IPS DF 19.7 (cell line): ENCODE results near the gene HRNR.
"Not testable (repeated sequence)": the region's sequence is repeated elsewhere in the genome, so short reads cannot be mapped to it uniquely, and the experiment has no call there.

ENCODE experiments used
- DNase-seq: peaks from one replicate; pipeline ENCODE4 v3.0.0-alpha.2; 2013; ENCODE audit warnings: low read depth, low spot score

HRNR gene

DNA sequence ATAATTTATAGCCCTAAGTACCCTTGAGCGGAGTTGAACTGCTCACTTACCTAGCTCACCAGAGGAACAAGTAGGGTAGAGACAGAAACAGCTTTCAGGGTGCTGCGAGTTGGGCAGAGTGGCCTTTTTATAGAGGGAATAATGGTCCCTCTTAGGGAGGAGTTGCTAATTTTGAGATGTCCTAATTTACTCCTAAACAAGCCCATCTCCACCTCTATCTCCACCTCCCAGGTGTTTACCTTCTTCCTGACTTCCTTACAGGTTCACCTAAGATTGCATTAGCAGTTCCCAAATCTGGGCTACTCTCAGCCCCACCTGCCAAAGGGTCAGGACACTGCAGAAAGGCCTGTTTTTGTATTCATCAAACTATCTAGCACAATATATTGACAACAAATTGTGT is at the start of gene HRNR:
Gene HRNR (minus strand): TSS at position 101 of the 400 bp plus-strand sequence. CDS start 940 bp downstream, outside the sequence.
- no peak for DNase-seq

DNA sequence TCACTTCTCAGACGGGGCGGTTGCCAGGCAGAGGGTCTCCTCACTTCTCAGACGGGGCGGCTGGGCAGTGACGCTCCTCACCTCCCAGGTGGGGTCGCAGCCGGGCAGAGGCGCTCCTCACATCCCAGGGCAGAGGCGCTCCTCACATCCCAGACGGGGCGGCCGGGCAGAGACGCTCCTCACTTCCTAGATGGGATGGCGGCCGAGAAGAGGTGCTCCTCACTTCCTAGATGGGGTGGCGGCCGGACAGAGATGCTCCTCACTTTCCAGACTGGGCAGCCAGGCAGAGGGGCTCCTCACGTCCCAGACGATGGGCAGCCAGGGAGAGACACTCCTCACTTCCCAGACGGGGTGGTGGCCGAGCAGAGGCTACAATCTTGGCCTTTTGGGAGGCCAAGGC is 32.4 kb upstream of the HRNR start:
- DNase-seq: not testable (repeated sequence)

DNA sequence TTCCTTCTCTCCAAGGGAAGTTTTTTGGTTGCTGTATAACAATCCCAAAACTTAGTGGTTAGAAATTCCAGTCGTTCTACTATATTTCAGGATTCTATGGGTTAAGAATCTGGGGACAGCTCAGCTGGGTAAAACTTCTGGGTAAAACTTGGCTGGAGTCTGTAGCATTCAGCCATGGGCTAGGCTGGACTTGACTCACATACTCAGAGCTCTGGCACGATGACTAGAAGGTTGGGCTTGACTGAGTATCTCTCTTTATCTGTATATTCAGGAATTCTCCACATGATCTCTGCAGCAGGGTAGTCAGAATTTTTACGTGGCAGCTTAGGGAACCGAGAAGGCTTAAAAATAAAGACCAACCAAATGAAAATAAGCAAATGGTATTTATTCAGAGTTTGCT is 28.2 kb upstream of the HRNR start:
- DNase-seq: no peak

DNA sequence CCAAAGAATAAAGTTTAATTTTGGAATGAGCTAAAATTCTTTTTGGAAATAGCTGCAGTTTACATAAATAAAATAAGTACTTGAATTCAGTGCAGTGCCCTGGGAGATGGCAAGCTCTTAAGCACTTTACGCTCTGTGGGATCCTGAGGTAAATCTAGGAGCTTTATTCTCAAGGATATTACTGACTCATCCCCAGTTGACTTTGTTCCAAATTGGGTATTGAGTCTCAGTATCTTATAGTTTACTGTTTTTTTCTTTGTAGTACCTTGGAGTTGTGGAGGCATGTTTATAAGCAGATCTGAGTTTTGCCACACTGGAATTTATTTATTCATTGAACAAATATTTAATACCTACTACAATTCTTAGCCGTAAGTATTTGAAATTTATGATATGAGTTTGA is 27.4 kb upstream of the HRNR start:
- DNase-seq: no peak

DNA sequence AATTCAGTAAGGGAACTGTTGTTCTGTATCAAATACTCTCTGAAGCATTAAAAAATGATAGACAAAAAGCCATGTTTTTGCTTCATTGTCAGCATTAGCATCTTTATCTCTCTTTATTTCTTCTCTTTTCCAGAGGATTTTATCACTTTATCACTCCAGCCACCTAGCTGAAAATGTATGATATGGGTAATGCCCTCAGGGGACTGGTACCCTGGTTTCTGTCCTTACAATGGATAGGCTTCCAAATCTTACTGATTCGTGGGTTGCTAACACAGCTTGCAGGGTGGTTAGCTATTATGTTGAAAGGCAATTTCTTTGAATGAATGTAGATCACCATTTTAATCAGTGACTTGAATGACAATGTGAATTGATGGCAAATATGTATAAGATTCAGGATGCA is 23.3 kb upstream of the HRNR start:
- no peak for DNase-seq

DNA sequence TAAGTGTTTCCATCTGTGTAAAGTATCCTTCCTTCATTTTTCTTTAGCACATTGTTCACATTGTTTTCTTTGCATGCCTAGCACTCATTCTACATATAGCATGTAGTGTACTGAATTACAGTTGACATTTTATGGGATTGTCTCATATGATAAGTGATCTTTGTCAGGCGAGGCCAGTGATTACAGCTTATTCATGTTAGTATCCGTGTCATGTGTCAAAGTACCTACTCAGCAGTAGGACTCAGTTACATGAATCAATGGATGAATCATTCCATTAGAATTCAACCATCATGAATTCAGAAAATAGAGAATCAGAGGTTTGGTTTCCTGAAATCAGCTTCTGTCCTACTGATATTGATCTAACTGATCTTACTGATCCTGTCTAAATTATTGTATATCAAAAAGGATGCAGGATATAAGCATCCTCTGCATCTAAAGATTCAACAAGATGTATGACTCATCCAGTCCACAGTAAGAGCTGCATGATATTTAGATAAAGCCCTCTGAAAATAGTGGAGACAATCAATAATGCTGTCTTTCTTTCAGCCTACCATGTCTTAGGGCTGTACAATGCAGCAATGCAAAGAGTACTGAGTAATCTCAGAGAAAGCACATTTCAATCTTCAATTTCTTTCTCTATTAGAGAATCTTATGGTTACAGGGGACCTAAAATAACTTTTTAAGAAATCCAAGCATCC is 20.7 kb upstream of the HRNR start:
- DNase-seq: no peak

DNA sequence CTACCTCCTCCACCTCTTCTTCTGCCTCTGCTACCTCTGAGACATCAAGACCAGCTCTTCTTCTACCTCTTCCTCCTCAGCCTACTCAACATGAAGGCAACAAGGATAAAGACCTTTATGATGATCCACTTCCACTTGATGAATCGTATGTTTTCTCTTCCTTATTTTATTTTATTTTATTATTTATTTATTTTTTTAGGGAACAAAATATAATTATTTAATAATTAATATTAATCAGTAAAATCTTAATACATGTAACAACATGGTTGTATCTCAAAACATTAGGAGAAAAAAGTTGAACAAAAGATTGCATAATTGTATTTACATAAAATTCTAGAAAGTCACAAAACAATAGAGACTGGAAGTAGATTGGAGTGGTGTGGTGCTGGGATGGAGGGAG is 13.1 kb upstream of the HRNR start:
- no peak for DNase-seq

DNA sequence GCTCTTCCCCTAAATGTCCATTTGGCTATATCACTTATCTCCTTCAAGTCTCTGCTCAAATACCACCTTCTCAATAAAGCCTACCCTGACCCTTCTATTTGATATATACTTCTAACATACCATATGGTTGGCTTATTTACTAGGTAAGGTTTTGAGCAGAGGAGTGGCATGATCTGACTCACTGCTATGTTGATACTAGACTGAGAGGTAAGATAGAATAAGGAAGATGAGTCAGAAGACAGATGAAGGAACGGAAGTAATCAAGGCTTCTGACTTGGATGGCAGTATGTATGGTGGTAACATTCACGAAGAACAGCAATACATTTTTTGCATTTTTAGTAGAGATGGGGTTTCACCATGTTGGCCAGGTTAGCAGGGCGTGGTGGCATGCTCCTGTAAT is 4.8 kb upstream of the HRNR start:
- no peak for DNase-seq

DNA sequence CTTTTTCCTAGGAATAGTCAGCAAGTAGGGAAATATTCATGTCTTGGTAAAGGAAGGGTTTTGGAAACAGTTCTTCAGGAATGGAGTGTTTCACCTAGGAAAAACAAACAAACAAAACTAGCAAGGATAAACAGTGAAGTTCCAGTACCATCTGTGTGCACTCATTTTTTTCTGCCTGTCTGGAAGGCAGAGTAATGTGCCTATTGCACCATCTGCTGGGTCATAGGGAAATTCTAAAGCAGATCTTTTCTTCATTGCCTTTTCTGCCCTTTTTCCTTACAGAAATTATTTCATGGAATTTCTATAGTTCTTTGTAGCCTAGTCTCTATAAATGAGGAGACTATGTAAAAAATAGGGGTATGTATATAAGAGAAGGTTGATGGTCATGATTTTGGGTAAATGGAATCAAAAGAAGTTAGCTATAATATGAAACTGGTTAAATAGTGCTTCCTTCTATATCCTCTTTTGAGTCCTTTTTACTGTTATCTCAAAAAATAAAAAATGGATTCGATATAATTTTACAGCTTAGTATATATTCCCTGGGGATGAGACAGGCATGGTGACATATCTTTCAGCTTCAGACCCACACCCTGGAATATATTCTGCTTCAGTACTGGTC is 3.4 kb upstream of the HRNR start:
- DNase-seq: no peak

DNA sequence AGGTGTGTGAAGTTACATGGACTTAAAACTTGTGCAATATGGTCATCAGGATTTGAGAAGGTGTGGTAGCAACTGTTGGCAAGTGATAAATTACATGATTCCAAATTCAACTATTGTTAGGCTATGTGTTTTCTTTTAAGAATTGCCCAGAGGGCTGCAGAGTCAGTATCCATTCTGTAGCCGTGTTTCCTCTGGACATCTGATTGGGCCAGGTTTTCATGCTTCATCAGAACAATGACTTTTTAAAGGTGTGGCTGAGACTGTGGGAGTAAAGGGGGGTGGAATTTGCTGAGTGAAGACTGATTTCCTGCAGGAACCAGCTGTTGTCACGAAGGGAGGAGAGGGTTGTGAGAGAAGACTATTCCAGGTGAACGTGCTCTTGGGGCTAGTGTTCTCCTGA is 1.7 kb upstream of the HRNR start:
- DNase-seq: no peak

DNA sequence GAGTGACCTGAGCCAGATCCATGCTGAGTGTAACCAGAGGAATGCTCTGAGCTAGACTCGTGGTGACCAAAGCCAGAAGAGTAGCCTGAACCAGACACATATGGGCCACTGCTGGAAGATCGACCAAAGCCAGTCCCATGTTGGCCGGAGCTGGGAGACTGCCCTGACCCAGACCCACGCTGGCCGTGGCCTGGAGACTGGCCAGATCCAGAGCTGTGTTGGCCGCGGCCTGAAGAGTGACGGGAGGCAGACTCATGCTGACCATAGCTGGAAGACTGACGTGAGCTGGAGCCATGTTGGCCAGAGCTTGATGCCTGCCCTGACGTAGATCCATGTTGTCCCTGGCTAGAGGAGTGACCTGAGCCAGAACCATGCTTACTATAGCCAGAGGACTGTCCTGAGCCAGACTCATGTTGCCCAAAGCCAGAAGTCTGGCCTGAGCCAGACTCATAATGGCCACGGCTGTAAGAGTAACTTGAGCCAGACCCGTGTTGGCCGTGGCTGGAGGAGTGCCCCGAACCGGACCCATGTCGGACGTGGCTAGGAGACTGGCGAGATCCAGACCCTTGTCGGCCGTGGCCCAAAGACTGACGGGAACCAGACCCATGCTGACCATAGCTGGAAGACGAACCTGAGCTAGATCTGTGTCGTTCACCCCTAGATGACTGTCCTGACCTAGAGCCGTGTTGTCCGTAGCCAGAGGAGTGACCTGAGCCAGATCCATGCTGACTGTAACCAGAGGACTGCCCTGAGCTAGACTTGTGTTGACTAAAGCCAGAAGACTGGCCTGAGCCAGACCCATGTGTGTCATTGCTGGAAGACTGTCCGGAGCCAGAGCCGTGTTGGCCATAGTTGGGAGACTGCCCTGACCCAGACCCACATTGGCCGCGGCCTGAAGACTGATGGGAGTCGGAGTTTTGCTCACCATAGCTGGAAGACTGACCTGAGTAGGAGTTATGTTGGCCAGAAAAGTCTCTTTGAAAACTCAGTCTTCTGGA is 3.5 kb downstream of the HRNR start:
- no peak for DNase-seq

DNA sequence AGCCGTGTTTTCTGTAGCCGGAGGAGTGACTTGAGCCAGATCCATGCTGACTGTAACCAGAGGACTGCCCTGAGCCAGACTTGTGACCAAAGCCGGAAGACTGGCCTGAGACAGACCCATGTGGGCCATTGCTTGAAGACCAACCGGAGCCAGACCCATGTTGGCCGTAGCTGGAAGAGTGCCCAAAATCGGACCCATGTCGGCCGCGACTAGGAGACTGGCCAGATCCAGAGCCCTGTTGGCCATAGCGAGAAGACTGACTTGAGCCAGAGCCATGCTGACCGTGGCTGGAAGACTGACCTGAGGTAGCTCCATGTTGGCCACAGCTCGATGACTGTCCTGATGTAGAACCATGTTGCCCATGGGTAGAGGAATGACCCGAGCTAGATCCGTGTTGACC is 4.6 kb downstream of the HRNR start:
- not testable (repeated sequence) for DNase-seq

DNA sequence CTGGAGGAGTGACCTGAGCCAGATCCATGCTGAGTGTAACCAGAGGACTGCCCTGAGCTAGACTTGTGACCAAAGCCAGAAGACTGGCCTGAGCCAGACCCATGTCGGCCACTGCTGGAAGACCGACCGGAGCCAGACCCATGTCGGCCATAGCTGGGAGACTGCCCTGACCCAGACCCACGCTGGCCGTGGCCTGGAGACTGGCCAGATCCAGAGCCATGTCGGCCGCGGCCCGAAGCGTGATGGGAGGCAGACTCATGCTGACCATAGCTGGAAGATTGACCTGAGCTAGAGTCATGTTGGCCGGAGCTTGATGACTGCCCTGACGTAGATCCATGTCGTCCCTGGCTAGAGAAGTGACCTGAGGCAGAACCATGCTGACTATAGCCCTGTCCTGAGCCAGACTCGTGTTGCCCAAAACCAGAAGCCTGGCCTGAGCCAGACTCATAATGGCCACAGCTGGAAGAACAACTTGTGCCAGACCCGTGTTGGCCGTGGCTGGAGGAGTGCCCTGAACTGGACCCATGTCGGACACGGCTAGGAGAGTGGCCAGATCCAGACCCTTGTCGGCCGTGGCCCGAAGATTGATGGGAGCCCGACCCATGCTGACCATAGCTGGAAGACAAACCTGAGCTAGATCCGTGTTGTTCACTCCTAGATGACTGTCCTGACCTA is 5.1 kb downstream of the HRNR start:
- no peak for DNase-seq

DNA sequence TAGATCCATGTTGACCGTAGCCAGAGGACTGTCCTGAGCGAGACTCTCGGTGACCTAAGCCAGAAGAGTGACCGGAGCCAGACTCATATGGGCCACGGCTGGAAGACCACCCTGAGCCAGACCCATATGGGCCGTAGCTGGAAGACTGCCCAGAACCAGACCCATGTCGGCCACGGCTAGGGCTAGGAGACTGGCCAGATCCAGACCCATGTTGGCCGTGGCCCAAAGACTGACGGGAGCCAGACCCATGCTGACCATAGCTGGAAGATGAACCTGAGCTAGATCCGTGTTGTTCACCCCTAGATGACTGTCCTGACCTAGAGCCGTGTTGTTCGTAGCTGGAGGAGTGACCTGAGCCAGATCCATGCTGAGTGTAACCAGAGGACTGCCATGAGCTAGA is 8.4 kb downstream of the HRNR start:
- not testable (repeated sequence) for DNase-seq

DNA sequence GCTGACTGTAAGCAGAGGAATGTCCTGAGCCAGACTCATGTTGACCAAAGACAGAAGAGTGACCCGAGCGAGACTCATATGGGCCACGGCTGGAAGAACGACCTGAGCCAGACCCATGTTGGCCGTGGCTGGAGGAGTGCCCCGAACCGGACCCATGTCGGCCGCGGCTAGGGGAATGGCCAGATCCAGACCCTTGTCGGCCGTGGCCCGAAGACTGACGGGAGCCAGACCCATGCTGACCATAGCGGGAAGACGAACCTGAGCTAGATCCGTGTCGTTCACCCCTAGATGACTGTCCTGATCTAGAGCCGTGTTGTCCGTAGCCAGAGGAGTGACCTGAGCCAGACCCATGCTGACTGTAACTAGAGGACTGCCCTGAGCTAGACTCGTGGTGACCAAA is 9.1 kb downstream of the HRNR start:
- DNase-seq: not testable (repeated sequence)

DNA sequence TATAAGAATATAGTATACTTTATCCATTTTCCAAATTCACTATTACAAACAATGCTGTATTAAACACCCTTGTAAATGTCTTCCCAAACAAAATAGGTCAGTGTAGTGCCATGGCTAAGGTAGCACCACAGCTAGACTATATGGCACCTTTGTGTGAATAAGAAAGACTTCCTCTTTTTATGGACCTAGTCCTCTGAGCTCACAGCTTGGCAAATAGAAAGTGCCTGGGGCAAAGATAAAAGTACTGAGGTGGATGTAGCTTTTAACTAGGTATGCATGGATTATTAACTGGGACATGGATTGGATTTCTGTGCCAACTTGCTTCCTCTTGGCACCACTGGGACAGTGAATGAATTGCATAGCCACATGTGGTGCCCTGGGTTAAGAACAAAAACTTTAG is 25.0 kb downstream of the HRNR start:
- DNase-seq: no peak

DNA sequence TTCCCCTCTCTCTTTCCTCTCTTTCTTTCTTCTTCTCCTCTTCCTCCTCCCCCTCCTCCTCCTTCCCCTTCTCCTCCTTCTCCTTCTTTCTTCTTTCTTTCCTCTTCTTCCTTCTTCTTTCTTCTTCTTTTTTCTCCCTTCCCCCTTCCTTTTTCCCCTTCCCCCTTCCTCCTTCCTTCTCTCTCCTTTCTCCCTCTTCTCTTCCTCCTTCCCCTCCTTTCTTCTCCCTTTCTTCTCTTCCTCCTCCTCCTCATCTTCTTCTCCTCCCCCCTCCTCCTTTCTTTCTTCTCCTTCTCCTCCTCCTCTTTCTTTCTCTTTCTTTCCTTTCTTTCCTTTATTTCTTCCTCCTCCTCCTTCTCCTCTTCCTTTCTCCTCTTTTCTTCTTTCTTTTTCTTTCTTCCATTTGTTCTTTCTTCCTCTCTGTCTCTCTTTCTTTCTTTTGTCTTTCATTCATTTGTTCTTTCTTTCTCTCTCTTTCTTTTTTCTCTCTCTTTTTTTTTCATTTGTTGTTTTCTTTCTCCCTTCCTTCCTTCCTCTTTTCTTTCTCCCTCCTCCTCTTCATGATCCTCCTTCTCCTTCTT is 26.5 kb downstream of the HRNR start:
- DNase-seq: no peak

DNA sequence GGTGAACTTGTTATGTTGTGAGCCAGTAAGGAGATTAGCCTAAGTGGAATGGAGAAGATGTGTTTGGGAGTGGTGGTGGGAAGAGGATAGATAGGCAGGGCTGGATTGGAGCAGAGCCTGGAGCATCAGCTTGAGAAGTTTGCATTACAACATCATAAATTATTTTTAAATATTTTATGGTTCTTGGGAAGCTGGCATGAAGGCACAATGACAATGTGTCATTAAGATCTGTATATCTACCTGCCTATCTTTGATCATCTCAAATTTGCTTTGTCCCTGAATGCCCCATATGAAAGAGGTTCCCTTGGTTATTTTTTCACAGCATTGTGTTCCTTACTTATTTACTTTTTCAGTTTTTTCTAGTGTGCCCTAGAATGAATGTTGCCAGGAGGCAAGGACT is 32.3 kb downstream of the HRNR start:
- DNase-seq: no peak

DNA sequence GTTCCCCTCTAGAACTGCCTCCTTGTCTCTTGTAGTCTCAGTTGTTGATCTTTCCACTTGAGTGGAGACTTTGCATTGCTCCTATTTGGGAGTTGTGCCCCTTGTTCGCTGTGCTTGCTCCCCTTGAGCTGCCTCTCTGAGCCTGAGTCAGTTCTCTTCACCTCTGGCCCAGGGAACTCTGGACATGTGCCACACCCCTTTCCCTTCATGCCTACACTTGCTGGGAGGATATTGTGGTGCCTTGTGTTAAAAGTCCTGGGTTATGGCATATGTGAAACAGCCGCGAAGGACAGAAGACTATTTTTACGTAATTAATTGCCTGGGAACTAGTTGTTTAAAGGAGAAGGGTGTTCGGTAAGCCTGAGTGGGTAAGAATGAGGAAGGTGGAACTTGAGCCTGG is 32.7 kb downstream of the HRNR start:
- DNase-seq: no peak

DNA sequence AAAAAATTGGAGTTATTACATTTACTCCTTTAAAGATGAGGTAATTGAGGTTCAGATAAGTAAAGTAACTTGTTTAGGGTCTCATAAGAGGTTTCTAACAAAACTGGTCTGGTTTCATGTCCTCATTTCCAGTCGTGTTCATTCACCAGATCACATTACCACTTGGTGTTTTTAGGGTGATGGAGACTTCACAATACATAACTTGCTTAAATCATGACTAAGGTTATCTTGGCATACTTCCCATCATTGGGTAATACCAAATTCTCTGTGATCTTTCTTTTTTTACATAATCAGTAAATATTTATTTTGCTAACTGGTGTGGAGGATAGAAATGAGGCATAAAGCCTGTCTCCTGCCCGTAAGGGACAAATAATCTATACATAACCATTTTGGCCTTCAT is 33.4 kb downstream of the HRNR start:
- DNase-seq: no peak

DNA sequence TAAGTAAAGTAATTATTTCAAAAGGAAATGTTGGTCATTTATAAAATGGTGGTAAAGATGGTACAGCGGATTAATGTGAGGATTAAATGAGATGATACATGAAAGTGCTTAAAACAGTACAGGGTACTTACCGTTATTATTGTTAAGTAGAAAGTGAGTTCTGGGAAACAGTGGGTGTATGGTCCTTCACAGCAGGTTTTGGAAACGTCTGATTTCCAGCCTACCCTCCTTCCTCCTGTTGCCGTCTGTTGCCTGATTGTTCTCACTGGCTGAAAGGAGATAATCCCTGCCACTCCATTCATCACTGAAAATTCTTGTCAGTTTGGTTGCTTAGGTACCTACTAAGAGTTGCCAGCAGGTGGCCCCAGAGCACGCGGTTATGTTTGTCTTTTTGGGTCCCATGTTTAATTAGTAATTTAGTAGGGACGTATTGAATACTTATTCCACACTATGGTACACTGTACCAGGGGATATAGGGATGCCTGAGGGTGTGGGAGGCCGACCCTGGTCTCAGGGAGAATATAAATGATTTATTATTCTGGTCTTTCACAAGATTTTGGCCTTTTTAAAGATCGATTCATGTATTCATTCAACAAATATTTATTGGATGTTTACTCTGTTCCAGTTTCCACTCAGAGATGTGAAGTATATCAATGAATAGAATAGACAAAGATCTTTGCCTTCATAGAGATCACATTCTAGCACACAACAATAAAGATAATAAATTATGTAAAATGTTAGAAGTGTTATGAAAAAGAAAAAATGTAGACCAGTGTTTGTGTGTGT is 34.1 kb downstream of the HRNR start:
- DNase-seq: no peak
